CD4-positive, alpha-beta T cell treated with Interleukin-12 subunit alpha and Interleukin-12 subunit beta, for 1 hour (primary cell): Measurements from ENCODE around the gene DAZL.
"Not testable (repeated sequence)": the region's sequence is repeated elsewhere in the genome, so short reads cannot be mapped to it uniquely, and the experiment has no call there.

Experiments
- DNase-seq: peaks from one replicate; pipeline ENCODE4 v3.0.0-alpha.2; 2020

Gene DAZL, protein sequence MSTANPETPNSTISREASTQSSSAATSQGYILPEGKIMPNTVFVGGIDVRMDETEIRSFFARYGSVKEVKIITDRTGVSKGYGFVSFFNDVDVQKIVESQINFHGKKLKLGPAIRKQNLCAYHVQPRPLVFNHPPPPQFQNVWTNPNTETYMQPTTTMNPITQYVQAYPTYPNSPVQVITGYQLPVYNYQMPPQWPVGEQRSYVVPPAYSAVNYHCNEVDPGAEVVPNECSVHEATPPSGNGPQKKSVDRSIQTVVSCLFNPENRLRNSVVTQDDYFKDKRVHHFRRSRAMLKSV

GRCh38 chr3:16604887-16605602 is at the start of gene DAZL:
Gene DAZL (minus strand): TSS chr3:16605423. CDS start chr3:16605205, 218 bp downstream.
- no peak for DNase-seq

GRCh38 chr3:16654976-16655375 is 49.8 kb upstream of the DAZL start:
- no peak for DNase-seq

GRCh38 chr3:16653712-16654111 is 48.5 kb upstream of the DAZL start:
- DNase-seq = no peak

- DNase-seq = no peak
Measured at GRCh38 chr3:16647668-16648067, 42.4 kb upstream of the DAZL start.

DNA sequence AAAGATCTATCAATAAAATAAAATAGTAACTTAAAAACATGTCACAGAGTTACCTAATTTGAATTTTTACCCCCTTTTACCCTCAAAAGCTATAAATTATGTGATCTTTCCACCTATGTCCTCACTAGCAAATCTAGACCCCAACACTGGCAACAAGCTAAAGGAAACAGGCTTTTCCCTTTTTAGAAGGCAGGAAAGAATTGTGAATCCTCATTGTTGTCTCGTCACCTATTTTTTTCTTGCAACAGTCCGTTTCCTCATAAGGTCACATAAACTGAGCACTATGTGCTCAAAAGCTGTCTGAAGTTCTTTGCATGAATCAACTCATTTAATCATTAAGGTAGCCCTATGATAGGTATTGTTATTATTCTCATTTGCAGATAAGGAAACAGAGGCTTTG is 34.6 kb upstream of the DAZL start:
- no peak for DNase-seq

GRCh38 chr3:16633948-16634347 is 28.7 kb upstream of the DAZL start:
- no peak for DNase-seq

- DNase-seq = no peak
Measured at GRCh38 chr3:16632395-16632794, 27.2 kb upstream of the DAZL start.

GRCh38 chr3:16618721-16619120 is 13.5 kb upstream of the DAZL start:
- DNase-seq = no peak

DNA sequence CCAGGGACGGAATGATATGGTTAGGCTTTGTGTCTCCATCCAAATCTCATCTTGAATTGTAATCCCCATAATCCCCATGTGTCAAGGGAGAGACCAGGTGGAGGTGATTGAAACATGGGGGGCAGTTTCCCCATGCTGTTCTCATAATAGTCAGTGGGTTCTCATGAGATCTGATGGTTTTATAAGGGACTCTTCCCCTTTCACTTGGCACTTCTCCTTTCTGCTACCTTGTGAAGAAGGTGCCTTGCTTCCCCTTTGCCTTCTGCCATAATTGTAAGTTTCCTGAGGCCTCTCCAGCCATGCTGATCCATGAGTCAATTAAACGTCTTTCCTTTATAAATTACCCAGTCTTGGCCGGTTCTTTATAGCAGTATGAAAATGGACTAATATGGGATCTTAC is 11.9 kb upstream of the DAZL start:
- not testable (repeated sequence) for DNase-seq

GRCh38 chr3:16616083-16616482 is 10.9 kb upstream of the DAZL start:
- no peak for DNase-seq

DNA sequence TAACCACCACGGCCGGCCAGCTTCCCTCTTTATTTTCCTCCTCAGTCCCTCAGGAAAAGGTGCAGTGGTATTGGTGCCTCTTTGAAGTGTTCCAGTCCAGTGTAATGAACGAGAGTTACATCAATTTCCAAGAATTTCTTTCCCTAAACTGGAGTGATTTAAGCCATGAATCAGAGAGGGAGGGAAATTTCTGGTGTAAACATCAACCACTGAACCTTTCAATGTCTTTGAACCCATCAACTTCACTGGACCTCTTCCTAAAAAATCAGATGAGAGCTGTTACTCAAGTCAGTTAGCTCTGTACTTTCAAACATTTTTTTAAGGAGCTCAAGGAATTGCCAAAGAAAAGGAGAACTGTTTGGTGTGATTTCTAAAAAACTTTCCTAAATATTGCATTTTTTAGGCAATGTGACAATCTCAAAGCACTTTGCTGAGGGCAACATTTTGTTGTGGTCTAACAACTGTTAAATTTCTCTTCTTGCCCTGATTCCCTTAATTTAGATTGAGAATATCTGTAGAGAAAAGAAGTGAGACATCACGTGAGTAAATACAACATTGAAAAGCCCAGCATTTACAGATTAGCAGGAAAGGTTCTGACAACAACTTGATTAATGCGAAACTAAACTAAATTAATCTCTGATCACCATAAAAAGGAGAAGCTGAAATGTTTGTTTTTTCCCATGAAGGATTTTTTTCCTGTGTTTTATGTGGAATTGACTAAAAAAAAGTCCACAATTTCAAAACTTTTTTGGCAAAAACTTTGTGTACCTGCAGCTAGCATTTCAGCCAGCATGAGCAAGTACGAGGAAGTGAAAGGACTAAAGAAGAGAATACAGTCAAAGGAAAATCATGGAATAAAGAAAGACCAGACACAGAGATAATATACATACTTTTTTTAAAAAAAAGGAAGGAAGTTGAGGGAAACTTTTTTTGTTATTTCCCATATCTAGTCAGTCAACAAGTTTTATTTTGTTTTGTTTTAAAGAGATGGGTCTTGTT is 9.1 kb upstream of the DAZL start:
- DNase-seq = no peak

DNA sequence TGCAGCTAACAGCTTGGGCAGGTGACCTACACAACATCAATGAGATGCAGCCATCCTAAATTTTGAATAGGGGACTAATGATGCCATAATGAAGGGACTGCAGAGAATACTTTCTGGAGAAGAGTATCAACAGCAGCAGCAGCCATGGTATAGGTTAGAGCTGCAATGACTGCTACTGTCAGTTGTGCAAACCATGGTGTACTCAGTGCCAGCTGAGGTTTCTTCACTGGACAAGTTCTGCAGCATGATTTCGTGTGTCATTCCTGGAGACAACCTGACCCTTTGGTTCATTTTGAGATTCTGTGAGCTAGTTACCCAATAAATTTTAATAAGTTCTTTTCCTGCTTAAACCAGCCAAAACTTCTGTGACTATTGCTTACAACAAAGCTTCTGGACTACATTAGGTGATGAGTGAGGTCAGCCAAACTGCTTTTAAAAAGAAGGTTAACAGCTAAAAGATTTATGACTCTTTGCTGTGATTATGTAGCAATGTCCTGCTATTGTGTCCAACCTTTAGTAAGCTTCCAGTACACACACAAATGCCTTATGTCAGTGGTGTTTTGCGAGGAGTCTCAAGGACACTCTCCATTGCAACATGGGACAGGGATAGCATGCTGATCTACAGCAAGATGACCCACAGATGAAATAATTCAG is 4.8 kb upstream of the DAZL start:
- DNase-seq = no peak

DNA sequence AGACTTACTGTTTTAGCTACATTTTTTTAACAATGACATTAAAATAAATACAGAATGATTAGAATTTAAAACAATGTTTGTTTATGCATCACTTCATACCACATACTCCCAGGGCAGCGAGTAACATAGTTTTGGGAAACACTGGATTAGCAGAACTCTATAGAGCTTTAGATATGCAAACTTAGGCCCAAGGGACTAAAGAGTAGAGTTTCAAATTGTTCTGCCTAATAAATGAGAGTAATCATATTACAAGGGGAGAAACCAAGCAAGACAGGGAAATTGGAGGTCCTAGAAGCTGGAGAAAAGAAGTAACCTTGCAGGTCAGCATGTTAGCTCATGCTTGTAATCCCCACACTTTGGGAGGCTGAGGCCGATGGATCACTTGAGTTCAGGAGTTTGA is 3.6 kb upstream of the DAZL start:
- DNase-seq = no peak

DNA sequence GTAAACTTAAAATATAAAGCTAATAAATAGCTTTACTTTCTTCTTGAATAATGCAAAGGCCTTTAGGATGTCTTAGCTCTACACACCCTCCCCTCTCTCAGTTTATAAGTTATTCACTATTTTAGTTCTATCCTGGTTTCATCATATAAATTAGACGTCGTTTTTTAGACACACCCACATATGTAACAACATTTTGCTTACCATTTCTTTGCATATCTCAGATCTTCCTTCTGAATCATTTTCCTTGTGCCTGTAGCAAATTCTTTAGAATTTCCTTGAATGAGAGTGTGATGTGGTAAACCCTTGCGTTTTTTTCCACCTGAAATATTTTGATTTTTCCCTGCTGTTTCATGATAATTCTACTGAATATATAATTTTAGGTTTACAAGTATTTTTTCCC is 2.5 kb upstream of the DAZL start:
- DNase-seq = no peak

DNA sequence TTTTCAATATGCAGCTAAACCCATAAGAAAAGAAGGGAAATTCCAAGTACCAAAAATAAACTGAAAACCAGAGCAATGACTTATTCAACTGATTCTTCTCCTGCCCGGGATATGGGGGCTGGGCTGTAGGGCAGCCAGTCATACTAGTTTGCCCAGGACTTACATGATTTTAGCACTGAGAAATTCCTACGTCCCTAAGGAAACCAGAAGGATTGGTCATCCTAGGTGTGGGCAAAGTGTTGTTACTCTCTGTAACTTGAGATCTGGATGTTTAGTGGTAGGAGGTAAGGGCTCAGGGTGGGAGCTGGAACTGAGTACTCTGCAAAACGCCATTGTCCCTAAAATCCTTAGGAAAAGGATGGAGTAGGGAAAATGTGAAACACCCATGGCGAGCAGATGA is 1.2 kb upstream of the DAZL start:
- no peak for DNase-seq

DNA sequence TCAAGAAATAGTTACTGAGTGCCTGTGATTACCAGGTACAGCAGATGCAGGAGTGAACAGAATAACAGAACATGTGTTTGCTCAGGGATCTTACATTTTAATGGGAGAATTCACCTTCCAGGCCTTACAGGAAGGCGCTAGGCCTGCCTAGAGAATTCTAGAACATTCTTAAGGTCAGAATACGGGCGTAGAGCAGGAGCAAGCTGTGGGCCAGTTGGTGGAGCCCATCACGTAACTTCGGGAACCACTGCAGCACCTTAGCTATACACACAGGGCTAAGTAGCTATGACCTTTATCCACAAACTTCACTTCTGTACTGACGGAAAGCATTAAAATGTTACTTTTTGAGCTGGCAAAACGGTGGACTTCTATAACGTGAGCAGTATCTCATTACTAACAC is 743 bp upstream of the DAZL start:
- DNase-seq = no peak

- DNase-seq = no peak
Measured at GRCh38 chr3:16604433-16604832, 790 bp downstream of the DAZL start.

DNA sequence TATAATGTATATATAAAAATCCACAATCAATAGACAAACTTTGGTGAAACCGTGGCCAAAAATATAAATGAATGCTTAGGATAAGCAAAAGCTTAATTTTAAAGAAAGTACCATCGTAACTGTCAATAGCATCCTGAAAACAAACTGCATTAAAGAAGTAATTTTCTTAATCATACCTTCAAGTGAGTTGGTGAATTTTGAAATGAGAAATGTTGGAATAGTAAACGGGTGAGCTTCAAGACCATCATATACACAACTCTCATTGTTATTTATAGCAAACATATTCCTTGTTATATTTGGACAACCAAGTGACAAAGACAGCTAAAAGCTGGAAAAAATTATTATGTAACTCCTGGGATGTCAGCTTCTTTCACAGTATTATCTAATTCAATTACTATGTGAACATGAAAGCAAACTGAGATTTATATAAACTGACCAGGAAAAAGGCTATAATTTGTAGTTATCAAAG is 3.7 kb downstream of the DAZL start:
- DNase-seq = no peak

GRCh38 chr3:16600780-16601536 is 4.3 kb downstream of the DAZL start:
- peak; percentile 80 for DNase-seq

DNA sequence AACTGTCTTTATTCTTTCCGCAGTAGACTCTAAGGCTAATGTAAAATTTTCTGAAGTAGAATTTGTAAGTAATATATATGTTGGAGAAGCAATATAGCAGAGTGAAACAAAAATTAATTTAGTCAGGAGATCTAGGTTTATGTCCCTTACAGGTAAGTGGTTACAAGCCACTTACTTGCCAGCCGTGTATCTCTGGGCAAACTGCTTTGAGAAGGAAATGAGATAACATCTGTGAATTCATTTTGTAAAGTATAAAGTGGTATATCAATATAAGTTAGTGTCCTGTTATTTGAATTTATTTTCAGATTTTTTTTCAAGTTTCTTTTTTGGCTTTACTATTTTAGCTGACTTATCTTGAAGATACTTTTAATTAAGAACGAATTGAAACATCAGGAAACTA is 5.5 kb downstream of the DAZL start:
- DNase-seq = no peak

GRCh38 chr3:16596352-16597032 is 8.7 kb downstream of the DAZL start:
- no peak for DNase-seq
